GM10266 (cell line): ENCODE measurements around the gene SLC39A11.

Experiments used
- DNase-seq: peaks from one replicate; pipeline ENCODE4 v3.0.0; 2012; ENCODE audit errors: extremely low spot score
- CTCF ChIP-seq: IDR thresholded peaks from 2 replicates; pipeline ENCODE4 v1.5.1; 2012; ENCODE audit warnings: mild to moderate bottlenecking, low read depth; ENCODE audit not compliant: control insufficient read depth, insufficient read depth; ENCODE audit errors: missing control alignments

The SLC39A11 gene

GRCh38 chr17:73042225-73042624 lies 50.3 kb downstream of the SLC39A11 start:
- DNase-seq = no peak
- TF ChIP-seq CTCF = no peak

- TF ChIP-seq CTCF = no peak
- DNase-seq = no peak
Observed at GRCh38 chr17:73039282-73039681, 53.2 kb downstream of the SLC39A11 start.

- no peak for TF ChIP-seq CTCF
- DNase-seq = no peak
Observed at GRCh38 chr17:73031472-73031871, 61.0 kb downstream of the SLC39A11 start.

- TF ChIP-seq CTCF = no peak
- no peak for DNase-seq
Observed at GRCh38 chr17:73030995-73031394, 61.5 kb downstream of the SLC39A11 start.

- no peak for DNase-seq
- TF ChIP-seq CTCF = no peak
Observed at GRCh38 chr17:73030501-73030921, 62.0 kb downstream of the SLC39A11 start.

- TF ChIP-seq CTCF = no peak
- no peak for DNase-seq
Observed at GRCh38 chr17:73029991-73030390, 62.5 kb downstream of the SLC39A11 start.

- DNase-seq = no peak
- no peak for TF ChIP-seq CTCF
Observed at GRCh38 chr17:73029021-73029420, 63.5 kb downstream of the SLC39A11 start.
